ENCODE measurements around the gene CD99L2.
A peak's percentile ranks its signal among the peaks of the same experiment; 100 is the strongest.

CD99L2 gene

GRCh38 chrX:150898343-150899190, at the start of gene CD99L2:
Gene CD99L2 (minus strand): TSS chrX:150898668. CDS start chrX:150898588, 80 bp downstream.
- H3K4me3 ChIP-seq (ENCODE audit: low read depth, low read length): peak within 1 kb of the TSS; percentile 75
- H3K79me2 ChIP-seq: peaks cover 18% of the 10 kb centered on the region
- peak within 1 kb of the TSS; percentile 83 for H2AFZ ChIP-seq
- H3K9ac ChIP-seq: no peak within 1 kb of the TSS
- peak within 1 kb of the TSS; percentile 95 for H3K27ac ChIP-seq
- H3K4me2 ChIP-seq (ENCODE audit: low read length): peak within 1 kb of the TSS; percentile 94
- no peak for TF ChIP-seq CTCF (IDR thresholded peaks at IDR 0.05)
- H3K4me1 ChIP-seq: no peaks in the 10 kb centered on the region
- no peaks in the 10 kb centered on the region for H3K36me3 ChIP-seq (ENCODE audit: control insufficient read depth, insufficient read depth, low read length)
- H3K9me3 ChIP-seq (ENCODE audit: control insufficient read depth, low read length): no peaks in the 10 kb centered on the region
- H3K27me3 ChIP-seq (ENCODE audit: control insufficient read depth, insufficient read depth, low read length): no peaks in the 10 kb centered on the region

DNA sequence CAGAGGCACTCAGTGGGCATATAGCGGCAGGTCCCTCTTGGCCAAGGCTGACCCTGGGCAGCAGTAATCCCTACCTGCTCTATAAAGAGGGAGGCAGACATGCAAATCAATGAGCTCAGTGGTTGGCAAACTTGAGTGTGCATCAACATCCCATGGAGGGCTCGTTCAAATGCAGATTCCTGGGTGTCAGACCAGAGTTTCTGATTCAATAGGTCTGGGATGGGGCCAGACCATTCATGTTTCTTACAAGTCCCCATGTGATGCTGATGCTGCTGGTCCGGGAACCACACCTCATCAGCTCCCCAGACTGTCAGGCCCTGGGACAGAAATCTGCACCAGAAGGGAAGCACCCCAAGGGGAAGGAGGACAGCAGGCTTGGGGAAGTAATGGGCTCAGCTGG, 45.8 kb upstream of the CD99L2 start:
- Histone ChIP-seq H2AFZ (no peak overlapping the region), H3K36me3 (ENCODE audit: control insufficient read depth, insufficient read depth, low read length) (no peaks in the 10 kb centered on the region), H3K4me3 (ENCODE audit: low read depth, low read length) (no peak overlapping the region), H3K9ac (no peak overlapping the region), H3K27ac (no peak overlapping the region), H3K4me1 (no peaks in the 10 kb centered on the region), H3K27me3 (ENCODE audit: control insufficient read depth, insufficient read depth, low read length) (no peaks in the 10 kb centered on the region), H3K4me2 (ENCODE audit: low read length) (no peak overlapping the region), H3K79me2 (no peaks in the 10 kb centered on the region), H3K9me3 (ENCODE audit: control insufficient read depth, low read length) (no peaks in the 10 kb centered on the region)
- TF ChIP-seq CTCF (IDR thresholded peaks at IDR 0.05): no peak

DNA sequence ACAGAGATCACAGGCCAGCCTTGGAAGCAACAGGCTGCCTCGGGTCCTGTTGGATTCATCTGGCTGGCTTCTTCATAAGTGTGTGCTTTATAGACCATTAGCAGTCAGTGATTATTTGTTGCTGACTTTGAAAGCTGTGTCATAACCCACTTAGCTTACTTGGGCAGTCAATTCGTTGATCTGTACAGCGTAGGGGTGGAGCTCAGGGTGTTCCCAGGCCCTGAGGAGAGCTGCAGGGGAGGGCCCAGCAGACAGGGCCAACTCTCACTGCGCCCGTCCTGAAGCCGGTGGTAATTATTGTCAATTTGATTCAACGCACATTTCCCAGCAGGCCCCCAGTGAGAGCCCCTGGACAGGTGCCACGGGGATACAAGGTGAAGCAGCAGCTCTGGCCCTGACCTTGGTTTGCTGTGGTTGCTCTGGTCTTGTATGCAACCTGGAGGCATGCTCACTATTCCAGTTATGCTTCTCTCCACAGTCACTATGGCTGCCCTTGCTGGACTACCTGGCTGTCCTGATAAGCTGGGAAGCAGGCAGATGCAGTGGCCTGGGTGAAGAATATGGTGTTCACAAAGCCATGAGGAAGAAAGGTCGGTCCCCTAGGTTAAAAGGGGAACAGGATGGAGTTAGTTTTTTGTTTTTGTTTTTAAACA, 44.6 kb upstream of the CD99L2 start:
- H3K36me3 ChIP-seq (ENCODE audit: control insufficient read depth, insufficient read depth, low read length): no peaks in the 10 kb centered on the region
- H2AFZ ChIP-seq: no peak overlapping the region
- H3K79me2 ChIP-seq: no peaks in the 10 kb centered on the region
- H3K27ac ChIP-seq: no peak overlapping the region
- no peak overlapping the region for H3K9ac ChIP-seq
- H3K4me1 ChIP-seq: no peaks in the 10 kb centered on the region
- H3K4me2 ChIP-seq (ENCODE audit: low read length): no peak overlapping the region
- H3K4me3 ChIP-seq (ENCODE audit: low read depth, low read length): no peak overlapping the region
- no peak for TF ChIP-seq CTCF (IDR thresholded peaks at IDR 0.05)
- no peaks in the 10 kb centered on the region for H3K27me3 ChIP-seq (ENCODE audit: control insufficient read depth, insufficient read depth, low read length)
- no peaks in the 10 kb centered on the region for H3K9me3 ChIP-seq (ENCODE audit: control insufficient read depth, low read length)

GRCh38 chrX:150941580-150941979, 43.1 kb upstream of the CD99L2 start:
- no peaks in the 10 kb centered on the region for H3K27me3 ChIP-seq (ENCODE audit: control insufficient read depth, insufficient read depth, low read length)
- H3K9ac ChIP-seq: no peak overlapping the region

More at GRCh38 chrX:150941580-150941979, 43.1 kb upstream of the CD99L2 start:
- Histone ChIP-seq H3K4me2 (ENCODE audit: low read length) (no peak overlapping the region), H3K36me3 (ENCODE audit: control insufficient read depth, insufficient read depth, low read length) (no peaks in the 10 kb centered on the region), H3K79me2 (no peaks in the 10 kb centered on the region), H3K27ac (no peak overlapping the region), H3K4me1 (no peaks in the 10 kb centered on the region), H2AFZ (peak overlapping the region; percentile 50), H3K4me3 (ENCODE audit: low read depth, low read length) (no peak overlapping the region), H3K9me3 (ENCODE audit: control insufficient read depth, low read length) (no peaks in the 10 kb centered on the region)
- TF ChIP-seq CTCF (IDR thresholded peaks at IDR 0.05): no peak
